ENCODE results near the gene FBXO11.
"Not testable (repeated sequence)": the region's sequence is repeated elsewhere in the genome, so short reads cannot be mapped to it uniquely, and the experiment has no call there.

The FBXO11 gene

DNA sequence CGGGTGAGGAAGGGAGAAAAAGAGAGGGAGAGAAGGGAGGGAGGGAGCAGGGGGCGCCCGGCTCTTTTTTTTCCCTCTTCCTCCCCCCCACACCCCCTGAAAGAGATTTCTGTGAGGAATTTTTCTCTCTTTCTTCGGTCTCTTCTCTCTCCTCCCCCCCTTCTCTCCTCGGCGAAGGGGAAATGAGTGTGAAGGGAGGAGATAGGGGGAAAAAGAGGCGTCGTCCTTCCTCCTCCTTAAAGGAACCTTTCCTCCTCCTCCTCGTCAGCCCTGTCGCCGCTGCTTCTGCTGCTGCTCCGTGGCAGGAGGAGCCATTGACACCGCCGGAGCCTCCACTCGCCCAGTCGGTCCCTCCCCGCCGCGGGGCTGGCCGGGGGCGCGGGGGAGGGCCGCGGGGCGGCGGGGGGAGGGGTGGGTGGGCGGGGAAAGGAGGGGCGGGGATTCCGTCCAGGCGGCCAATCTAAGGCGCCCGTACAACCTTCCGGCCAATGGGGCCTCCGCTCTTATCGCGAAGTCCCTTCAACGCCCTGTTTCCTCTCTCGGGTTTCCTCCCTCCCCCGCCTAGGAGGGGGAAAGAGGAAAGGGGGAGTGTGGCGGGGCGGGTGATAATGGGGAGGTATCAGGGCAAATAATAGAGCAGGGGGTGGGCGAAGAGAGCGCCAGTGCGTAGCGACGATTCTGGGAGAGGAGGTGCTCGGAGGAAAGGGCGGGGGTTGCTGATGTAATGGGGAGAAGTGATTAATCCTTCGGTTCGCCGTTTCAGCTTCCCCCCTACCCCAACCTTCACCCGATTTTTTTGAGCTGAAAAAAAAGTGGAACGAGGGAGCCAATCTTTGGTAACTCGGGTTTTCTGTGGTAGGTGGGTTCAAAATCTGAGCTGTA, at the start of gene FBXO11:
Gene FBXO11, minus strand, starts transcription at position 342 of the 882 bp plus-strand sequence. CDS start 778 bp downstream, outside the sequence.
- peak; percentile 90 for DNase-seq (ENCODE audit: low spot score)

- DNase-seq (ENCODE audit: low spot score), result no peak
Observed at GRCh38 chr2:47950340-47951301, 44.3 kb upstream of the FBXO11 start.

- no peak for DNase-seq (ENCODE audit: low spot score)
Observed at GRCh38 chr2:47946593-47946992, 40.3 kb upstream of the FBXO11 start.

DNA sequence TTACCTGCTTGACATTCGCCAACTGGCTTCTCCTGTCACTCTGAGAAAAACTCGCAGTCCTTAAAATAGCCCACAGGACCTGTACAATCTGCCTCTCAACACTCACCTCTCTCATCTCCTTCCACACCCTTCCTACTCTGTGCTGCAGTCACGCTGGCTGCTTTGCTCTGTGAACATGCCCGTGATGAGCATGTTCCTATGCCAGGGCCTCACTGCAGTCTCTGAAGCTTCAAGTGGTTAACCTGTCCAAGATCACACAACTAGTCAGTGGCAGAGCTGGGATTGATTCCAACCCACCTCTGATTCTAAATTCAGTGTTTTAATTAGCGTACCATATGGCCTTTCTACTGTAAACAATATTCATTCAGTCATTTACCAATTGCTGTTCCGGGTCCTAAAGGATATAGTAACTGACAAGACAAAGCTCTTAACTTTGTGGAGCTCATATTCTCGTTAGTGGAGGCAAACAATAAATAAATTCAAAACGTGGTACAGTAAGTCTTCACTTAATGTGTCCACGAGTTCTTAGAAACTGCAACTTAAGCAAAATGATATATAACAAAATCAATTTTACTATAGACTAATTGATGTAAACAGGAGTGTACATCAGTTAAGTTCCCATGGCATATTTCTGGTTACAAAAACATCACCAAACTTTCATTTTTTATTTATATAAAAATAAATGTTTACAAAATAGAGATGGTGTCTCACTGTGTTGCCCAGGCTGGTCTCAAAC, 38.9 kb upstream of the FBXO11 start:
- DNase-seq (ENCODE audit: low spot score), result no peak

DNA sequence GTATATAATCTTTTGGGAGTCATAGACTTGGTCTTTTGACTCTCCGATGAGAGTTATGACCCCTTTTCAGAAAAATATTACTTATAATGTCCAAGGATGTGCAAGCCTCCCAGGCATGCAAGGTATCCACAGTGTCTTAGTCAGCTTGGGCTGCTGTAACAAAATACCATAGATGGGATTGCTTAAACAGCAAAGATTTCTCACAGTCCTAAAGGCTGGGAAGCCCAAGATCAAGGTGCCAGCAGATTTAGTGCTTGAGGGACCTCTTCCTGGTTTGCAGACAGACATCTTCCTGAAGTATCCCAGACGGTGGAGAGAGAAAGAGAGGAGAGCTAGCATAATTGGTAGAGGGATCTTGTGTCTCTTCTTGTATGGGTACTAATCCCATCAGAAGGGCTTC, 35.6 kb upstream of the FBXO11 start:
- no peak for DNase-seq (ENCODE audit: low spot score)

DNA sequence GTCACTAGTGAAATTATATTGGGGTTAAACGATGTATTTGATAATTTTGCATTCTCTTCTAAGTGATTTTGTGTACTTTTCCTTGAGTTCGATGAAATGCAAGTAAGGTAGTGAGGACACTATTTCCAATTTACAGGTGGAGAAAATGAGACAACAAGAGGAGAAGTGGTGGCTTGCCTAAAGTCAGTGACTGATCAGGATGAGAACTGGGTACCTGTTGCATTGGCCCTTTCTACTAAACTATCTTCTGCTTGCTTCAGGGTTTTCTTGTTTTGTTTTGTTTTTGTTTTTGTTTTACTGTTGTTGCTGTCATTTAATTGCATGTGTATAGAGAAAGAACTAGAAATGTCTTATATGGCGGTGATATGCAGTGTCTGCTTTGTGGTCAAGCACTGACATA, 31.4 kb upstream of the FBXO11 start:
- no peak for DNase-seq (ENCODE audit: low spot score)

- no peak for DNase-seq (ENCODE audit: low spot score)
Observed at GRCh38 chr2:47935071-47935470, 28.8 kb upstream of the FBXO11 start.

DNA sequence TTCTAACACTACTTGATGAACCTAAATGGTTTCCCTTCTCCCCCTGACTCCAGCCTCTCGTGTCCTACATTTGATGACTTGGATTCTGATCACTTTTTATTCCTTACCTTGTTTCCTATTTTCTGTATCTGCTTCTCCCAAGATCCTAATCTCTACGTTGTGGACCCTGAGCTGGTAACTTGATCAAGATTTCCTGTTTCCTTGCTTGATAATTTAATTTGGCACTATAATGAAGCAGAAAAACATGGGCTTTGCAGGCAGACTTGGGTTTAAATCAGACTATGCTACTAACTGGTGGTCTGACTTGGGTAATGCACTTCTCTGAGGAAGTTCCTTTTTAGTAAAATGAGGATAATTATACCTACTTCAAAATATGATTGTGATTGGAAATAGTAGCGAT, 11.7 kb upstream of the FBXO11 start:
- DNase-seq (ENCODE audit: low spot score), result no peak

- DNase-seq (ENCODE audit: low spot score), result no peak
Observed at GRCh38 chr2:47917276-47917961, 11.1 kb upstream of the FBXO11 start.

GRCh38 chr2:47916412-47916811, 10.1 kb upstream of the FBXO11 start:
- DNase-seq (ENCODE audit: low spot score), result no peak

- DNase-seq (ENCODE audit: low spot score), result not testable (repeated sequence)
Observed at GRCh38 chr2:47910662-47911061, 4.4 kb upstream of the FBXO11 start.

- DNase-seq (ENCODE audit: low spot score), result no peak
Observed at GRCh38 chr2:47908682-47909081, 2.4 kb upstream of the FBXO11 start.

- DNase-seq (ENCODE audit: low spot score), result no peak
Observed at GRCh38 chr2:47907039-47907781, 912 bp upstream of the FBXO11 start.

DNA sequence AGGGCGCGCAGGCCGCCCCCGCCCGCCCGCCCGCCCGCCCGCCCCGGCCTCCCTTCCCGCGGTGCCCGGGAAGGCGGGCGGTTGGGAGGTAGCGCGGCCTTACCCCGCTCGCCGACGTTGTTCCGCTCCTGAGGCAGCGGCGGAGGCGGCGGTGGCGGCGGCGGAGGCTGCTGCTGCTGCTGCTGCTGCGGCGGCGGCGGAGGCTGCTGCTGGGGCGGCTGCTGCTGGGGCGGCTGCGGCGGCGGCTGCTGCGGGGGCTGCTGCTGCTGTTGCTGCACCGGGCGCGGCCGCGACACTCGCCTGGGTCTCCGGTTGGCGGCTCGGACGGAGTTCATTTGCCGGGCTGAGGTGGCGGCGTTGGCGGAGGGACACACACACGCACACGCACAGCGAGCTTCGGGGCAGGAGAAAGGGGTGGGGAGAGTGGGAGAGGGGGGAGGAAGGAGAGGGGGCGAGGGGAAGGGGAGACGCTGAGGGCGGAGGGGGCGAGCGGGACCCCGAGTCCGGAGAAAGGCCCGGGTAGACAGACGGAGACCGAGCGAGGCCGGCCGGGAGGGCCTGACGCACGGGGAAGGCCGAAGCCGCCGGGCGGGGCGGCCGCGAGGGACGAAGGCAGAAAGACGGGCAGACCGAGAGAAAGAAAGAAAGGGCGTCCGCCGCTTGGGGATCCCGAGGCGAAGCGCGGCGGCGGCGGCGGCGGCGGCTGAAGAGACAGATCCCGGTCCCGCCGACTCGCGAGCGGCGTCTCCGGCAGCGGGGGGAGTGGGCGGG, 727 bp downstream of the FBXO11 start:
- DNase-seq (ENCODE audit: low spot score), result peak; percentile 63

GRCh38 chr2:47903781-47904490, 2.4 kb downstream of the FBXO11 start:
- DNase-seq (ENCODE audit: low spot score), result no peak

DNA sequence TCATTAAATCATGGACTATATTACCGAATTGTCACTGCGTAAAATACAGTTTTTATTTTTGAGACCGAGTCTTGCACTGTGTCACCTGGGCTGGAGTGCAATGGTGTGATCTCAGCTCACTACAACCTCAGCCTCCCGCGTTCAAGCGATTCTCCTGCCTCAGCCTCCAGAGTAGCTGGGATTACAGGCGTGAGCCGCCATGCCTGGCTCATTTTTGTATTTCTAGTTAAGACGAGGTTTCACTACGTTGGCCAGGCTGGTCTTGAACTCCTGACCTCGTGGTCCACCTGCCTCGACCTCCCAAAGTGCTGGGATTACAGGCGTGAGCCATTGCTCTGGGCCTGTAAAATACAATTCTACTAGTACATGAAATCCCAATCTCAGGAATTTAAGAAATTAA, 4.4 kb downstream of the FBXO11 start:
- not testable (repeated sequence) for DNase-seq (ENCODE audit: low spot score)

DNA sequence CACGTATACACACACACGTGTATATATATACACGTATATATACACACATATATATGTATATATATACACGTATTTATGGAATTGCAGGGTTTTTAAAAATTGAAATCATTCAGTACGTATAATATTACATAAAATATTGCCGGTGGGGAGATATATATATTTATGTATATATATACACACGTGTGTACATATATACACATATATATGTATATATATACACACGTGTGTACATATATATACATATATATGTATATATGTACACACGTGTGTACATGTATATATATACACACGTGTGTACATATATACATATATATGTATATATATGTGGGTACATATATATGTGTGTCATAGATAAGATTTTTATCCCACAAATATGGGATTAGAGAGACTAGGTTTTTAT, 5.4 kb downstream of the FBXO11 start:
- DNase-seq (ENCODE audit: low spot score), result no peak

- no peak for DNase-seq (ENCODE audit: low spot score)
Observed at GRCh38 chr2:47899915-47900816, 6.1 kb downstream of the FBXO11 start.
